PC-9 (cell line): ENCODE results near the gene UBA3. TPM values are rescaled to one million over a fixed set of nuclear protein-coding genes. Genes with fewer than 3 reads are reported as not detected.

Source experiments
- BruUV-seq: library from RNA; stranded (reverse); fragments of 400-500 nt; replicated peaks from 2 replicates; lab custom pipeline; 2021; lab: Mats Ljungman, UMichigan
- CTCF ChIA-PET: fragments of 300-600 bp; sonication (Branson Sonifier 250); formaldehyde crosslinking; loops from one replicate; lab custom pipeline; 2022; ENCODE audit warnings: antibody characterized with exemption; lab: Charles Lee
- POLR2A ChIA-PET: fragments of 300-600 bp; sonication (Branson Sonifier 250); formaldehyde crosslinking; loops from one replicate; lab custom pipeline; 2022; ENCODE audit warnings: antibody characterized with exemption; ENCODE audit not compliant: unreplicated experiment; lab: Charles Lee
- DNase-seq, 2 experiments: peaks; one replicate each; pipeline versions ENCODE4 v3.0.0 to v3.0.0-alpha.2; 2015 to 2022; ENCODE audit warnings: mixed read lengths in 1 of 2
- H2AFZ ChIP-seq: fragments of 200-600 bp; sonication (generic); 2 replicates; pipeline ENCODE4 v1.8.1; 2017; ENCODE audit warnings: antibody characterized with exemption
- H3F3A ChIP-seq: fragments of 200-600 bp; sonication (generic); 2 replicates; pipeline ENCODE4 v1.8.1; 2017; ENCODE audit warnings: antibody characterized with exemption, mild to moderate bottlenecking, low read depth; ENCODE audit not compliant: insufficient read depth
- H3K27ac ChIP-seq: fragments of 200-600 bp; sonication (generic); 2 replicates; pipeline ENCODE4 v1.6.1; 2016; ENCODE audit warnings: mixed run types
- H3K27me3 ChIP-seq: fragments of 200-600 bp; sonication (generic); 2 replicates; pipeline ENCODE4 v1.6.1; 2016; ENCODE audit warnings: low read depth, mixed run types; ENCODE audit not compliant: insufficient read depth
- H3K36me3 ChIP-seq: fragments of 200-600 bp; sonication (generic); 2 replicates; pipeline ENCODE4 v1.6.1; 2016; ENCODE audit warnings: low read depth, mixed run types
- H3K4me1 ChIP-seq: fragments of 200-600 bp; sonication (generic); replicated peaks from 2 replicates; pipeline ENCODE4 v1.6.1; 2016; ENCODE audit warnings: mixed run types; ENCODE audit not compliant: insufficient read depth
- H3K4me2 ChIP-seq: fragments of 200-600 bp; sonication (generic); 2 replicates; pipeline ENCODE4 v1.6.1; 2017; ENCODE audit warnings: mixed run types
- H3K4me3 ChIP-seq: fragments of 200-600 bp; sonication (generic); 2 replicates; pipeline ENCODE4 v1.6.1; 2016; ENCODE audit warnings: mixed run types
- H3K79me2 ChIP-seq: fragments of 200-600 bp; sonication (generic); 2 replicates; pipeline ENCODE4 v1.6.1; 2017; ENCODE audit warnings: low read depth, mixed run types
- H3K9me2 ChIP-seq: fragments of 200-600 bp; sonication (generic); 2 replicates; pipeline ENCODE4 v1.8.1; 2017; ENCODE audit warnings: mild to moderate bottlenecking; ENCODE audit not compliant: insufficient read depth
- H3K9me3 ChIP-seq: fragments of 200-600 bp; sonication (generic); 2 replicates; pipeline ENCODE4 v1.8.1; 2016; ENCODE audit warnings: low read depth; ENCODE audit not compliant: insufficient read depth
- H4K20me1 ChIP-seq: fragments of 200-600 bp; sonication (generic); 2 replicates; pipeline ENCODE4 v1.8.1; 2017; ENCODE audit not compliant: insufficient read depth
- EZH2 ChIP-seq: fragments of 200-600 bp; sonication (generic); IDR thresholded peaks from 2 replicates; pipeline ENCODE4 v1.8.0; 2017; ENCODE audit warnings: antibody characterized with exemption, low read depth
- intact Hi-C: fragments of 100-400 bp; cut with micrococcal nuclease; formaldehyde crosslinking; loops from one replicate; pipeline ENCODE4 v1.10.0; 2022; ENCODE audit not compliant: unreplicated experiment
- total RNA-seq: library from RNA; stranded (reverse); gene quantifications from 2 replicates; pipeline ENCODE4 v1.2.3, GENCODE V29; 2021
- TF ChIP-seq, protein P1 (sequence below): fragments of 200-600 bp; sonication (generic); conservative IDR thresholded peaks from 2 replicates; pipeline ENCODE4 v1.6.1; 2017; ENCODE audit warnings: mixed run types, antibody characterized with exemption, mild to moderate bottlenecking, moderate library complexity

The UBA3 gene
- total RNA-seq, 1 experiment from 2014 or later, result 88.8 TPM

DNA sequence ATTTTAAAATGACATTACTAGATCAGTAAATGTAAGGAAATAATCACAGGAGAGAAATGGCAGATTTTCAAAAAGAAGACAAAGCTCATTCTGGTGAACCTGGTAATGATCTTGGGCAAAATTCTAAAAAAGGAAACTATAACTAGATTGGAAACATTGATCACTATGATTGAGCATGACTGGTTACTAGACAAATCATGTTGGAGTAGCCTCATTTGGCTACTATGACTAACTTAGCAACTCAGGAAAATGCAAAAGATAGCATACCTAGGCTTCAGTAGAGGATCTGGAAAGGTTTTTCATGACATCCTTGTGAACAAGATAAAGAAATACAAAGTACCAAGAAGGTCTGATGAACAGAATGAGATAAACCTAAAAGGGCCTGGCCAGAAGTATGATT is 20.5 kb downstream of the UBA3 start:
- Histone ChIP-seq H3K9me3 (no peaks in the 10 kb centered on the region), H3K4me2 (no peak overlapping the region), H3K36me3 (no peaks in the 10 kb centered on the region; the same call in 1 of the 2 replicates), H3K9me2 (no peaks in the 10 kb centered on the region), H4K20me1 (no peaks in the 10 kb centered on the region), H2AFZ (no peak overlapping the region), H3K79me2 (no peaks in the 10 kb centered on the region), H3K4me1 (no peaks in the 10 kb centered on the region), H3F3A (no peaks in the 10 kb centered on the region), H3K4me3 (no peak overlapping the region), H3K27ac (no peak overlapping the region), H3K27me3 (no peaks in the 10 kb centered on the region)
- no TSS peak for BruUV-seq
- ChIA-PET POLR2A (no interaction called here), CTCF (no interaction called here)
- DNase-seq, result no peak
- TF ChIP-seq, protein P1, sequence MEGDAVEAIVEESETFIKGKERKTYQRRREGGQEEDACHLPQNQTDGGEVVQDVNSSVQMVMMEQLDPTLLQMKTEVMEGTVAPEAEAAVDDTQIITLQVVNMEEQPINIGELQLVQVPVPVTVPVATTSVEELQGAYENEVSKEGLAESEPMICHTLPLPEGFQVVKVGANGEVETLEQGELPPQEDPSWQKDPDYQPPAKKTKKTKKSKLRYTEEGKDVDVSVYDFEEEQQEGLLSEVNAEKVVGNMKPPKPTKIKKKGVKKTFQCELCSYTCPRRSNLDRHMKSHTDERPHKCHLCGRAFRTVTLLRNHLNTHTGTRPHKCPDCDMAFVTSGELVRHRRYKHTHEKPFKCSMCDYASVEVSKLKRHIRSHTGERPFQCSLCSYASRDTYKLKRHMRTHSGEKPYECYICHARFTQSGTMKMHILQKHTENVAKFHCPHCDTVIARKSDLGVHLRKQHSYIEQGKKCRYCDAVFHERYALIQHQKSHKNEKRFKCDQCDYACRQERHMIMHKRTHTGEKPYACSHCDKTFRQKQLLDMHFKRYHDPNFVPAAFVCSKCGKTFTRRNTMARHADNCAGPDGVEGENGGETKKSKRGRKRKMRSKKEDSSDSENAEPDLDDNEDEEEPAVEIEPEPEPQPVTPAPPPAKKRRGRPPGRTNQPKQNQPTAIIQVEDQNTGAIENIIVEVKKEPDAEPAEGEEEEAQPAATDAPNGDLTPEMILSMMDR, result no peak
- TF ChIP-seq EZH2, result no peak
- intact Hi-C loops, result no loop called here

DNA sequence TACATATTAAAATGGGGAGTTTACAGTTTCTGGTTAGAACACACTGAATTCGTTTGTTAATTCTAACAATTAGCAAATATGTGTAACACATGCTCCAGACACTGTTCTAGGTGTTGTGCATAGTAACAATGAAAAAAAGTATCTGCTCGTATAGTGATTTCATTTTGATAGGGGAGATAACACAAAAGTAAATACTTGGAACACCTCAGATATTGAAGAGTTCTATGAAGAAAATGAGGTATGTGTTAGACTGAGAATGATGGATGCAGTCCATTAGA is 21.3 kb downstream of the UBA3 start:
- H3K79me2 ChIP-seq, result no peaks in the 10 kb centered on the region
- ChIA-PET POLR2A (no interaction called here), CTCF (interaction anchor here (0.6 kb wide), 1 partner anchor 47 kb away, joined by 4 read pairs; no protein-coding TSS in a partner anchor)
- H3K9me2 ChIP-seq, result no peaks in the 10 kb centered on the region
- H3K27me3 ChIP-seq, result no peaks in the 10 kb centered on the region
- BruUV-seq, result no TSS peak
- H3K4me3 ChIP-seq, result no peak overlapping the region
- no peaks in the 10 kb centered on the region for H3K4me1 ChIP-seq
- intact Hi-C loops, result no loop called here
- DNase-seq, result no peak
- H3K9me3 ChIP-seq, result no peaks in the 10 kb centered on the region
- no peak overlapping the region for H3K27ac ChIP-seq
- TF ChIP-seq, protein P1, result no peak
- TF ChIP-seq EZH2, result no peak
- no peak overlapping the region for H2AFZ ChIP-seq
- no peaks in the 10 kb centered on the region for H3F3A ChIP-seq
- H4K20me1 ChIP-seq, result no peaks in the 10 kb centered on the region
- H3K36me3 ChIP-seq, result no peaks in the 10 kb centered on the region; the same call in 1 of the 2 replicates
- H3K4me2 ChIP-seq, result no peak overlapping the region

- H3K79me2 ChIP-seq, result no peaks in the 10 kb centered on the region
- ChIA-PET CTCF (interaction anchor here (0.6 kb wide), 1 partner anchor 48 kb away, joined by 4 read pairs; no protein-coding TSS in a partner anchor), POLR2A (no interaction called here)
- no peak for DNase-seq
- no TSS peak for BruUV-seq
- H3F3A ChIP-seq, result no peaks in the 10 kb centered on the region; the same call in 1 of the 2 replicates
- no peaks in the 10 kb centered on the region for H3K4me1 ChIP-seq
- H3K9me3 ChIP-seq, result no peaks in the 10 kb centered on the region
- intact Hi-C loops, result no loop called here
- no peaks in the 10 kb centered on the region for H3K9me2 ChIP-seq
- no peak overlapping the region for H2AFZ ChIP-seq
- no peaks in the 10 kb centered on the region for H4K20me1 ChIP-seq
- TF ChIP-seq, protein P1, result no peak
- TF ChIP-seq EZH2, result no peak
- H3K36me3 ChIP-seq, result no peaks in the 10 kb centered on the region; the same call in 1 of the 2 replicates
- no peak overlapping the region for H3K4me3 ChIP-seq
- H3K27ac ChIP-seq, result no peak overlapping the region
- H3K27me3 ChIP-seq, result no peaks in the 10 kb centered on the region
- no peak overlapping the region for H3K4me2 ChIP-seq
Observed at GRCh38 chr3:69058180-69058946, 21.8 kb downstream of the UBA3 start.
